Left ventricle myocardium inferior (tissue), 1 donor: ENCODE data around the gene ATOSA. TPM values are rescaled to one million over a fixed set of nuclear protein-coding genes. Genes with fewer than 3 reads are reported as not detected.
A peak's percentile ranks its signal among the peaks of the same experiment; 100 is the strongest.

Experiments used
- DNase-seq: peaks from one replicate; pipeline ENCODE4 v3.0.0-alpha.2; 2020
- H3K27ac ChIP-seq: fragments of 200-600 bp; replicated peaks from 2 replicates; pipeline ENCODE4 v1.8.0; 2021
- H3K27me3 ChIP-seq: fragments of 200-600 bp; 2 replicates; pipeline ENCODE4 v1.8.0; 2021; ENCODE audit warnings: low read depth
- H3K36me3 ChIP-seq: fragments of 200-600 bp; 2 replicates; pipeline ENCODE4 v1.8.0; 2021
- H3K4me1 ChIP-seq: fragments of 200-600 bp; 2 replicates; pipeline ENCODE4 v1.8.0; 2021
- H3K4me3 ChIP-seq: fragments of 200-600 bp; 2 replicates; pipeline ENCODE4 v1.8.0; 2021; ENCODE audit warnings: mild to moderate bottlenecking, moderate library complexity
- H3K9me3 ChIP-seq: fragments of 200-600 bp; replicated peaks from 2 replicates; pipeline ENCODE4 v1.8.0; 2021
- intact Hi-C: fragments of 100-400 bp; cut with micrococcal nuclease; formaldehyde crosslinking; loops from one replicate; pipeline ENCODE4 v1.11.0; 2022
- total RNA-seq: library from RNA; stranded (reverse); fragmentation: NEBNext Ultra II Directional; extraction: Animal tissue kit (Norgen Biotek cat#: 25700); gene quantifications from one replicate; pipeline ENCODE4 v1.2.1, GENCODE V29; 2021
- TF ChIP-seq, protein P1 (sequence below): fragments of 200-600 bp; IDR thresholded peaks from 2 replicates; pipeline ENCODE4 v1.8.0; 2021; ENCODE audit warnings: antibody characterized with exemption, mild to moderate bottlenecking, borderline replicate concordance
- donor health status: DM: no; HTN: yes; CAD: no; lungs with severe emphysema.

The ATOSA gene
- total RNA-seq, 1 donor from 2014 or later: 21.8 TPM

DNA sequence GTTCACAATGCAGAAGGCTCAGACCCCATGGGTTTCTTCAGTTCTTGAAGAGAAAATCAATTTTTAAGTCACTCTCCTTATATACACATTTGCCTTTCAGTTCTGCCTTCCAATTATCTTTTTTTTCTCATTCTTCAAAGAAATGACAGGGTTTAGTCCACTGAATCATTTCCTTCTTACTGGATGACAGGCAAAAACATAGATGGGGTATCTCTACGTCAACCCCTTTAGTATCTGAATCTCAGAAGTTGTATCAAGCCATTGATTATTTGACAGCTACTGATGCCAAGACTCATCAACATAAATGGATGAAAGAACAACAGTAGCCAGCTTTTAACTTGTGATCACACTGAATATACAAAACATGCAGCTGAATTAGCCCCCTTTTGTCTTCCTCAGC is 6.5 kb downstream of the ATOSA start:
- Histone ChIP-seq H3K36me3 (peaks cover 85% of the 10 kb centered on the region), H3K4me1 (peaks cover 88% of the 10 kb centered on the region), H3K9me3 (no peaks in the 10 kb centered on the region), H3K27me3 (no peaks in the 10 kb centered on the region), H3K4me3 (no peak overlapping the region), H3K27ac (no peak overlapping the region)
- intact Hi-C loops: no loop called here
- no peak for DNase-seq
- TF ChIP-seq, protein P1, sequence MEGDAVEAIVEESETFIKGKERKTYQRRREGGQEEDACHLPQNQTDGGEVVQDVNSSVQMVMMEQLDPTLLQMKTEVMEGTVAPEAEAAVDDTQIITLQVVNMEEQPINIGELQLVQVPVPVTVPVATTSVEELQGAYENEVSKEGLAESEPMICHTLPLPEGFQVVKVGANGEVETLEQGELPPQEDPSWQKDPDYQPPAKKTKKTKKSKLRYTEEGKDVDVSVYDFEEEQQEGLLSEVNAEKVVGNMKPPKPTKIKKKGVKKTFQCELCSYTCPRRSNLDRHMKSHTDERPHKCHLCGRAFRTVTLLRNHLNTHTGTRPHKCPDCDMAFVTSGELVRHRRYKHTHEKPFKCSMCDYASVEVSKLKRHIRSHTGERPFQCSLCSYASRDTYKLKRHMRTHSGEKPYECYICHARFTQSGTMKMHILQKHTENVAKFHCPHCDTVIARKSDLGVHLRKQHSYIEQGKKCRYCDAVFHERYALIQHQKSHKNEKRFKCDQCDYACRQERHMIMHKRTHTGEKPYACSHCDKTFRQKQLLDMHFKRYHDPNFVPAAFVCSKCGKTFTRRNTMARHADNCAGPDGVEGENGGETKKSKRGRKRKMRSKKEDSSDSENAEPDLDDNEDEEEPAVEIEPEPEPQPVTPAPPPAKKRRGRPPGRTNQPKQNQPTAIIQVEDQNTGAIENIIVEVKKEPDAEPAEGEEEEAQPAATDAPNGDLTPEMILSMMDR: no peak

GRCh38 chr15:52670087-52670486 is 9.1 kb downstream of the ATOSA start:
- intact Hi-C loops: no loop called here
- Histone ChIP-seq H3K27ac (no peak overlapping the region), H3K9me3 (no peaks in the 10 kb centered on the region), H3K4me3 (no peak overlapping the region), H3K36me3 (peaks cover 92% of the 10 kb centered on the region), H3K27me3 (no peaks in the 10 kb centered on the region), H3K4me1 (peaks cover 75% of the 10 kb centered on the region)
- TF ChIP-seq, protein P1: no peak
- no peak for DNase-seq

DNA sequence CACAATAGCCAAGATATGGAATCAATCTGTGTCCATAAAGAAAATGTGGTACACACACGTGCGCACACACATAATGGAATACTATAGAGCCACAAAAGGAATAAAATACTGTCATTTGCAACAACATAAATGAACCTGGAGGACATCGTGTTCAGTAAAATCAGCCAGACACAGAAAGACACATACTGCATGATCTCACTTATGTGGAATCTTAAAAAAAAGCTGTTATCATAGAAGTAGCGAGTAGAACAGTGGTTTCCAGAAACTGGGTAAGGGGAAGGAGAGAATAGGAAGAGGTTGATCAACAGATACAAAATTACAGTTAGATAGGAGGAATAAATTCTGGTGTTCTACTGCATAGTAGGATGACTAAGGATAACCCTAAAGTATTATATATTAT is 11.1 kb downstream of the ATOSA start:
- H3K36me3 ChIP-seq: peaks cover 93% of the 10 kb centered on the region
- intact Hi-C loops: no loop called here
- no peaks in the 10 kb centered on the region for H3K9me3 ChIP-seq
- peak overlapping the region; percentile 31 for H3K27ac ChIP-seq
- no peaks in the 10 kb centered on the region for H3K27me3 ChIP-seq
- peaks cover 55% of the 10 kb centered on the region for H3K4me1 ChIP-seq
- TF ChIP-seq, protein P1: no peak
- H3K4me3 ChIP-seq: no peak overlapping the region
- DNase-seq: no peak

- Histone ChIP-seq H3K27me3 (no peaks in the 10 kb centered on the region), H3K4me1 (peaks cover 50% of the 10 kb centered on the region), H3K4me3 (no peak overlapping the region), H3K9me3 (no peaks in the 10 kb centered on the region), H3K36me3 (peaks cover 93% of the 10 kb centered on the region), H3K27ac (peak overlapping the region; percentile 31)
- TF ChIP-seq, protein P1: no peak
- no peak for DNase-seq
- intact Hi-C loops: no loop called here
Observed at GRCh38 chr15:52667597-52667996, 11.6 kb downstream of the ATOSA start.

- TF ChIP-seq, protein P1: no peak
- peaks cover 45% of the 10 kb centered on the region for H3K4me1 ChIP-seq
- no peak overlapping the region for H3K27ac ChIP-seq
- H3K36me3 ChIP-seq: peaks cover 90% of the 10 kb centered on the region
- no peak overlapping the region for H3K4me3 ChIP-seq
- DNase-seq: no peak
- intact Hi-C loops: no loop called here
- no peaks in the 10 kb centered on the region for H3K9me3 ChIP-seq
- H3K27me3 ChIP-seq: no peaks in the 10 kb centered on the region
Observed at GRCh38 chr15:52663536-52664294, 15.5 kb downstream of the ATOSA start.
